Neuronal stem cell (in vitro differentiated cells): Measurements from ENCODE around the gene TRIM67.
A peak's percentile ranks its signal among the peaks of the same experiment; 100 is the strongest.
"Not testable (repeated sequence)": the region's sequence is repeated elsewhere in the genome, so short reads cannot be mapped to it uniquely, and the experiment has no call there.

Source experiments
- DNase-seq: peaks from one replicate; pipeline ENCODE4 v3.0.0-alpha.2; 2013; ENCODE audit warnings: low spot score
- H2AFZ ChIP-seq: one replicate; pipeline ENCODE4 v1.6.1; 2013; ENCODE audit warnings: mild to moderate bottlenecking, low read length, inconsistent platforms
- H2AK5ac ChIP-seq: 2 replicates; pipeline ENCODE4 v1.6.1; 2013; ENCODE audit warnings: low read depth, mild to moderate bottlenecking, inconsistent platforms, low read length, moderate library complexity, mixed read lengths
- H2BK120ac ChIP-seq: 2 replicates; pipeline ENCODE4 v1.6.1; 2013; ENCODE audit warnings: low read depth, mild to moderate bottlenecking, inconsistent platforms, low read length, moderate library complexity, mixed read lengths
- H2BK12ac ChIP-seq: one replicate; pipeline ENCODE4 v1.6.1; 2013; ENCODE audit warnings: low read length, inconsistent platforms
- H2BK15ac ChIP-seq: 2 replicates; pipeline ENCODE4 v1.6.1; 2013; ENCODE audit warnings: mild to moderate bottlenecking, low read length, inconsistent platforms, mixed read lengths
- H2BK5ac ChIP-seq: one replicate; pipeline ENCODE4 v1.6.1; 2013; ENCODE audit warnings: inconsistent platforms, mild to moderate bottlenecking, low read length, moderate library complexity
- H3K14ac ChIP-seq: one replicate; pipeline ENCODE4 v1.6.1; 2013; ENCODE audit warnings: low read length, inconsistent platforms
- H3K18ac ChIP-seq: 2 replicates; pipeline ENCODE4 v1.6.1; 2013; ENCODE audit warnings: low read length, inconsistent platforms
- H3K23ac ChIP-seq: 2 replicates; pipeline ENCODE4 v1.6.1; 2013; ENCODE audit warnings: low read depth, mild to moderate bottlenecking, mixed read lengths, low read length, inconsistent platforms; ENCODE audit not compliant: poor library complexity
- H3K27ac ChIP-seq: replicated peaks from 3 replicates; pipeline ENCODE4 v1.5.1; 2013; ENCODE audit warnings: low read length, inconsistent platforms
- H3K27me3 ChIP-seq, 3 experiments: 2 replicates each; pipeline ENCODE4 v1.6.1; 2013; ENCODE audit warnings: low read length in 3 of 3, mild to moderate bottlenecking in 2 of 3, inconsistent platforms in 1 of 3, low read depth in 1 of 3, mixed read lengths in 1 of 3, moderate library complexity in 1 of 3; ENCODE audit not compliant: control insufficient read depth in 3 of 3, insufficient read depth in 3 of 3
- H3K36me3 ChIP-seq, 2 donors: replicated peaks in 1 of 2; 2 replicates each; pipeline ENCODE4 v1.6.1; 2013; ENCODE audit warnings: low read length in 2 of 2; ENCODE audit not compliant: control insufficient read depth in 2 of 2, insufficient read depth in 2 of 2
- H3K4ac ChIP-seq: 2 replicates; pipeline ENCODE4 v1.6.1; 2013; ENCODE audit warnings: inconsistent platforms, mild to moderate bottlenecking, low read length, moderate library complexity
- H3K4me1 ChIP-seq, 2 donors: 1 replicate in 1 of 2; 2 replicates in 1 of 2; pipeline ENCODE4 v1.6.1; 2013; ENCODE audit warnings: low read length in 2 of 2, low read depth in 1 of 2; ENCODE audit not compliant: control insufficient read depth in 2 of 2, insufficient read depth in 1 of 2
- H3K4me2 ChIP-seq: one replicate; pipeline ENCODE4 v1.6.1; 2013; ENCODE audit warnings: mild to moderate bottlenecking, low read length, inconsistent platforms; ENCODE audit not compliant: insufficient read depth, poor library complexity, severe bottlenecking
- H3K4me3 ChIP-seq, 2 donors: 2 replicates each; pipeline ENCODE4 v1.5.1; 2013; ENCODE audit warnings: low read length in 2 of 2, mild to moderate bottlenecking in 2 of 2, inconsistent platforms in 1 of 2, moderate library complexity in 1 of 2
- H3K79me1 ChIP-seq: one replicate; pipeline ENCODE4 v1.6.1; 2013; ENCODE audit warnings: low read depth, mild to moderate bottlenecking, inconsistent platforms, low read length, moderate library complexity
- H3K9ac ChIP-seq: one replicate; pipeline ENCODE4 v1.6.1; 2013; ENCODE audit warnings: mild to moderate bottlenecking, low read depth, low read length, inconsistent platforms; ENCODE audit not compliant: poor library complexity
- H3K9me3 ChIP-seq, 2 donors: replicated peaks in 1 of 2; 2 replicates each; pipeline versions ENCODE3 to v1.6.1; 2013; ENCODE audit warnings: low read length in 2 of 2, mild to moderate bottlenecking in 2 of 2, inconsistent platforms in 1 of 2, low read depth in 1 of 2, mixed read lengths in 1 of 2, moderate library complexity in 1 of 2; ENCODE audit not compliant: control insufficient read depth in 2 of 2, insufficient read depth in 1 of 2
- H4K8ac ChIP-seq: one replicate; pipeline ENCODE4 v1.6.1; 2013; ENCODE audit warnings: low read depth, mild to moderate bottlenecking, inconsistent platforms, low read length, moderate library complexity
- H4K91ac ChIP-seq: one replicate; pipeline ENCODE4 v1.6.1; 2013; ENCODE audit warnings: low read length, low read depth, mild to moderate bottlenecking, inconsistent platforms; ENCODE audit not compliant: poor library complexity
- WGBS, 2 donors: extraction: QIAGEN DNeasy Blood & Tissue Kit; methylation state at CpG; one replicate each; pipeline ENCODE4 v1.1.7; 2013; ENCODE audit warnings: missing lambda C conversion rate in 2 of 2, mixed read lengths in 1 of 2; ENCODE audit not compliant: insufficient read length in 2 of 2, insufficient replicate concordance in 1 of 2; ENCODE audit errors: extremely low coverage in 2 of 2; 5-methylcytosine and 5-hydroxymethylcytosine counted together

The TRIM67 gene

DNA sequence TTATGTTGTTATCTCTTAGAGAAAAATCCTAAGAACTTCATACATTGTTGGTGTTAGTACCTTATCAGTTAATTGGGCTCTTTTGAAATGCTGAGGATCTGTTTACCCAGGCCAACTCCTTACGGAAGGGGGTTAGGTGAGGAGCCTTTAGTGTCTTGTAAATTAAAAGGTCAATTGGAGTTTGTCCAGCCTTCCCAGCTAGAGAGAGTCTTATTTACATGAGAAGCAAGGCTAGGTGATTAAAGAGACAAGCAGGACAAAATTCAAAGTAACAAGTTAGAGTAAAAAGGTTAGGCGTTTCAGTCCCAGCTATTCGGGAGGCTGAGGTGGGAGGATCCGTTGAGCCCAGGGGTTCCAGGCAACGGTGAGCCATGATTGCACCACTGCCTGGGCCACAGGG lies 50.4 kb downstream of the TRIM67 start:
- H2BK5ac ChIP-seq, H4K8ac ChIP-seq, H3K9me3 ChIP-seq, H3K9ac ChIP-seq, H3K79me1 ChIP-seq, H3K4me2 ChIP-seq, H3K27ac ChIP-seq, H3K4ac ChIP-seq, H2AK5ac ChIP-seq, H2AFZ ChIP-seq, H3K23ac ChIP-seq, DNase-seq, H2BK15ac ChIP-seq, H3K4me3 ChIP-seq, H2BK120ac ChIP-seq, H3K14ac ChIP-seq, H4K91ac ChIP-seq, H2BK12ac ChIP-seq, H3K18ac ChIP-seq, H3K4me1 ChIP-seq, H3K36me3 ChIP-seq: not testable (repeated sequence)
- H3K27me3 ChIP-seq: peaks cover 0 to 23% (median 0%) of the 10 kb centered on the region in 3 experiments
- no CpG with 5 or more reads among the region's 5 CpGs for WGBS, 2 donors

DNA sequence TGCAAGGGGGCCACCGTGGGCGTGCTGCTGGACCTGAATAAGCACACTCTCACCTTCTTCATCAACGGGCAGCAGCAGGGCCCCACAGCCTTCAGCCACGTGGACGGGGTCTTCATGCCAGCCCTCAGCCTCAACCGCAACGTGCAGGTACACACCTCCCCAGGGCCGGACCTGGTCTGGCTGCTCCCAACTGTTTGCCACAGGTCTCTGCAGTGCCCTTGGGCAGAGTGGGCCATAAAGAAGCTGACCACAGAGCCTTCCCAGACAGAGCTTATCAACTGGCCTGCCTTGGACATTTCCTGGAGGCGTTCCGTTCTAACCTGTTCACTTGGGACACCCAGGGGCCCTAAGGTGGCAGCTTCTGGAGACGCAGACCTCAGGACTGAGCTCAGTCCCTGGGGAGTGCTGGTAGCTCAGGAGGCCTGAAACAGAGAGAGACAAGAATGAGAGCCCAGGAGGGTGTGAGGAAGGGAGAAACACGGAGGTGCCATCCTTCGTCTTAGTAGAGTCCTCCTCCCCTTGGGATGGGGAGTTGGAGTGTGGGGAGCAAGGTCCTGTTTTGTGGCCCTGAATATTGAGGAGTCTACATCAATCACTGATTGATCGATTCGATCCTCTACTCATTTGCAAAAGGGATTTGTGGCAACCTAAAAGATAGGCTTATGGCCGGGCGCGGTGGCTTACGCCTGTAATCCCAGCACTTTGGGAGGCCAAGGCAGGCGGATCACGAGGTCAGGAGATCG lies 52.1 kb downstream of the TRIM67 start:
- H3K27me3 ChIP-seq: peaks cover 0 to 23% (median 0%) of the 10 kb centered on the region in 3 experiments

DNA sequence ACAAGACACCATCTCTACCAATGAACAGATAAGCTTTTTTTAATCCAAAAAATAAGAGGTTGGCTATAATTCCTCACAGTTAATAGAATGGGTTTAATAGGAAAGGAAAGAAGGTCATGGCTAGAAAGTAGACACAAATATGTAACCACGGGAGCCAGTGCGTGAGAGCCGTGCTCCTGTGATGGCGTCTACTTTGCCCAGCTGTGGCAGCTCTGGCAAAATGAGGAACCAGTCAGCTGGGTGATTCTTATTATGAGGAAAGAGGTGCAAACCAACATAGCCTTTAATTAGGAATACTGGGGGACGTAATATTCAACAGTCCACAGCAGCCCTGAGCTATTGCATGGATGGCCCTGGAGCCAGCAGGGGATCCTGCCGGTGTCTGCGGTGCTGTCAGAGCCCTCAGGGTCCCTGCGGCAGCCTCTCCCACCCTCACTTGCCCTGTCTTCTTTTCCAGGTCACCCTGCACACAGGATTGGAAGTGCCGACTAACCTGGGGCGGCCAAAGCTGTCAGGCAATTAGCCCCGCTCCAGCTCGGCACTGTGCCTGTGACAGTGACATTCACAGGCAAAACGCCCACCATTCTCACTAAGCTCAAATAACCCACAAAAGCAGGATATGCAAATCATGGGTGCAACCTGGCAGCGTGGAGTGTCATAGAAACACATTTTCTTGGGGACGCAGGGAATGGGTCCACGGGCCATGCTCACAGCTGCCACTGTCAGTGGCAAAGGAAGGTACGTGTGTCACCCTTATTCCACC lies 53.2 kb downstream of the TRIM67 start:
- H3K23ac ChIP-seq: no peak overlapping the region
- H2BK120ac ChIP-seq: no peak overlapping the region
- no peak for DNase-seq
- H4K8ac ChIP-seq: no peak overlapping the region
- H3K9ac ChIP-seq: no peak overlapping the region
- H3K4me1 ChIP-seq: peaks cover 2 to 3% of the 10 kb centered on the region in 2 donors
- no peak overlapping the region for H4K91ac ChIP-seq
- no peak overlapping the region for H3K4ac ChIP-seq
- H2AFZ ChIP-seq: peak overlapping the region; percentile 94
- H3K27ac ChIP-seq: no peak overlapping the region
- no peak overlapping the region for H2BK12ac ChIP-seq
- no peak overlapping the region for H2AK5ac ChIP-seq
- no peaks in the 10 kb centered on the region for H3K79me1 ChIP-seq
- peaks cover 0 to 23% (median 0%) of the 10 kb centered on the region in 3 experiments for H3K27me3 ChIP-seq
- no peaks in the 10 kb centered on the region for H3K9me3 ChIP-seq
- no peak overlapping the region for H2BK5ac ChIP-seq
- no peak overlapping the region for H3K4me2 ChIP-seq
- H2BK15ac ChIP-seq: no peak overlapping the region
- no peak overlapping the region for H3K4me3 ChIP-seq
- H3K36me3 ChIP-seq: no peaks in the 10 kb centered on the region
- H3K18ac ChIP-seq: no peak overlapping the region
- no CpG with 5 or more reads among the region's 17 CpGs for WGBS, 2 donors
- H3K14ac ChIP-seq: no peak overlapping the region

More for the DNA sequence above, 52.1 kb downstream of the TRIM67 start:
- Histone ChIP-seq H3K9ac (no peak overlapping the region), H3K27ac (no peak overlapping the region), H3K36me3 (no peaks in the 10 kb centered on the region), H3K18ac (no peak overlapping the region), H3K4ac (no peak overlapping the region), H4K91ac (no peak overlapping the region), H3K4me1 (peaks cover 2 to 3% of the 10 kb centered on the region in 2 donors), H2AK5ac (no peak overlapping the region), H3K4me2 (no peak overlapping the region), H3K79me1 (no peaks in the 10 kb centered on the region), H2BK5ac (no peak overlapping the region), H3K23ac (no peak overlapping the region), H2AFZ (no peak overlapping the region), H2BK12ac (no peak overlapping the region), H2BK15ac (peak overlapping the region; percentile 38), H3K9me3 (no peaks in the 10 kb centered on the region), H3K14ac (peak overlapping the region; percentile 87), H3K4me3 (no peak overlapping the region), H4K8ac (no peak overlapping the region), H2BK120ac (peak overlapping the region; percentile 58)
- WGBS, 2 donors: no CpG with 5 or more reads among the region's 22 CpGs
- no peak for DNase-seq
